ENCODE measurements around the gene MYO3A. TPM values are rescaled to one million over a fixed set of nuclear protein-coding genes. Genes with fewer than 3 reads are reported as not detected.

MYO3A gene
- total RNA-seq, 2 donors from 2014 or later: not detected

GRCh38 chr10:26205223-26205622 lies 271.2 kb downstream of the MYO3A start:
- no peak for DNase-seq (ENCODE audit: low spot score)
- no peak for TF ChIP-seq CTCF (IDR thresholded peaks at IDR 0.05)
- no peak overlapping the region for H3K4me3 ChIP-seq
- H3K27ac ChIP-seq: no peak overlapping the region
- H3K27me3 ChIP-seq: no peaks in the 10 kb centered on the region
- no peaks in the 10 kb centered on the region for H3K4me1 ChIP-seq
- H3K9me3 ChIP-seq: peaks cover 0 to 4% of the 10 kb centered on the region in 2 donors
- no peaks in the 10 kb centered on the region for H3K36me3 ChIP-seq

- TF ChIP-seq CTCF (IDR thresholded peaks at IDR 0.05): no peak
- H3K27me3 ChIP-seq: peaks cover 0 to 26% of the 10 kb centered on the region in 2 donors
- H3K27ac ChIP-seq: no peak overlapping the region
- H3K4me1 ChIP-seq: peaks cover 0 to 21% of the 10 kb centered on the region in 2 donors
- H3K4me3 ChIP-seq: no peak overlapping the region
- H3K36me3 ChIP-seq: no peaks in the 10 kb centered on the region
- peaks cover 0 to 4% of the 10 kb centered on the region in 2 donors for H3K9me3 ChIP-seq
- no peak for DNase-seq (ENCODE audit: low spot score)
These were observed 277.9 kb downstream of the MYO3A start for GRCh38 chr10:26211781-26212444.

- Histone ChIP-seq H3K9me3 (peaks cover 0 to 4% of the 10 kb centered on the region in 2 donors), H3K4me3 (no peak overlapping the region), H3K27me3 (peaks cover 5 to 32% of the 10 kb centered on the region in 2 donors), H3K4me1 (peaks cover 0 to 27% of the 10 kb centered on the region in 2 donors), H3K36me3 (no peaks in the 10 kb centered on the region), H3K27ac (no peak overlapping the region)
- DNase-seq (ENCODE audit: low spot score): no peak
- TF ChIP-seq CTCF (IDR thresholded peaks at IDR 0.05): no peak
These were observed 278.5 kb downstream of the MYO3A start for GRCh38 chr10:26212511-26212910.

GRCh38 chr10:26213157-26213800 lies 279.2 kb downstream of the MYO3A start:
- Histone ChIP-seq H3K27me3 (peaks cover 5 to 37% of the 10 kb centered on the region in 2 donors), H3K4me1 (peaks cover 0 to 34% of the 10 kb centered on the region in 2 donors), H3K9me3 (no peaks in the 10 kb centered on the region), H3K4me3 (no peak overlapping the region), H3K27ac (no peak overlapping the region), H3K36me3 (no peaks in the 10 kb centered on the region)
- TF ChIP-seq CTCF (IDR thresholded peaks at IDR 0.05): no peak
- no peak for DNase-seq (ENCODE audit: low spot score)

DNA sequence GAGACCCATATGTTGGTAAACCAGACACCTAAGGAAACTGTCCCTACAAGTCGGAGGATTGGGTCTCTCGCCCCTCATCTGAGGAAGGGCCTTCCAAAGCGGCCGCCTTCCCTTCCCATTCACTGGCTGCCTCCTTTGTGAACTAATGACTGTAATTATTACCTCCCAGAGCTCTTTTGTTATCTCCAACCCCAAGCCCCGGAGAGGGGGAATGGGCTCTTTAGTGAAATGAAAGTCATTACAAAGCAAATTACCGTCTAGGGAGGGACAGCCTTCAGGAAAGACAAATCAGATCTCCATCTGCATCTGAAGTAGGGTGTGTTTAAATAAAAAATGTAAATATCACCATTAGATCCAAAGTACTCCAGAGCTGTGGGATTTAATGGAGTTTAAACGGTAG lies 280.0 kb downstream of the MYO3A start:
- no peaks in the 10 kb centered on the region for H3K9me3 ChIP-seq
- H3K36me3 ChIP-seq: no peaks in the 10 kb centered on the region
- DNase-seq (ENCODE audit: low spot score): no peak
- no peak for TF ChIP-seq CTCF (IDR thresholded peaks at IDR 0.05)
- peaks cover 5 to 37% of the 10 kb centered on the region in 2 donors for H3K27me3 ChIP-seq
- H3K4me1 ChIP-seq: peaks cover 0 to 34% of the 10 kb centered on the region in 2 donors
- H3K27ac ChIP-seq: no peak overlapping the region
- H3K4me3 ChIP-seq: no peak overlapping the region
